Stimulated activated CD8-positive, alpha-beta memory T cell treated with anti-CD3 and anti-CD28 coated beads, Interleukin-12 subunit alpha, Interleukin-12 subunit beta, amount 100 ng/mL, for 1 hour (primary cell): Measurements from ENCODE around the gene UBE2G1.

Experiments
- DNase-seq: peaks from one replicate; pipeline ENCODE4 v3.0.0-alpha.2; 2020; ENCODE audit warnings: low read depth

The UBE2G1 gene

DNA sequence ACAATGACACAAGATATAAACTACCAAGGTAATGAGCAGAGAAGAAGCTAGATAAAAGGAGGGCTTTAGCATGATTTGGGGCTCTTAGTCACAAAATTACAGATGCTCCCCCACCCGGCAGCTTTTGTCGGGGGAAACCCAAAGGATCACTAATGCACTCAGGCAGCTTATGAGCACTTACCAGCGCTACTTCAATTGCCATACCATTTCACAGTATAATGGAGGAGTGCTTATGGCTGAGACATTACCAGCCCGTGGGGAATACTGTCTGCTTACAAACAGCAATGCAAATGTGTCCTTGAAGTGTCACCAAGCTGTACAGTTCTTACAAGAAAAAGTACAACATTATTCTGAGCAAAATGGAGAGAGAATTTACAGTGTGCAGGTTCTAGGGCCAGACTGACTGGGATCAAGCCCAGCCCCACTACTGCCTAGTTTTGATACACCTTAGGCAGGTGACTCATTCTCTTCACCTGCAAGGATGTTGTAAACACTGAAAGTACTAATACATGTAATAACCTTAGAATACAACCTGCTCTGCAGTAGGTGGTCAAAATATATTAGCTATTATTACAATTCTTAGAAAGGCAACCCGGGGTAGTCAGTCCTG, 119.0 kb downstream of the UBE2G1 start:
- DNase-seq, result no peak

DNA sequence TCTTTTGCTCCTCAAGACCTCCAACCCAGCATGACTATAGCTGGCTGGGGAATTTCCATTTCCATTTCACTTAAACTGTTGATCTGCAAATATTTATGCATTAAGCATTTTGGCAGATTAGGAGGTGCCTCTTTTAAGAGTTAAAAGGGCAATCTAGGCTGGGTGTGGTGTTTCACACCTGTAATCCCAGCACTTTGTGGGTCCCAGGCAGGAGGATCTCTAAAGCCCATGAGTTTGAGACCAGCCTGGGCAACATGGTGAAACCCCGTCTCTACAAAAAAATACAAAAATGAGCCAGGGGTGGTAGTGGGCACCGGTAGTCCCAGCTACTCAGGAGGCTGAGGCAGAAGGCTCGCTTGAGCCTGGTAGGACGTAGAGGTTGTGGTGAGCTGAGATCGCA, 119.8 kb downstream of the UBE2G1 start:
- DNase-seq, result no peak

DNA sequence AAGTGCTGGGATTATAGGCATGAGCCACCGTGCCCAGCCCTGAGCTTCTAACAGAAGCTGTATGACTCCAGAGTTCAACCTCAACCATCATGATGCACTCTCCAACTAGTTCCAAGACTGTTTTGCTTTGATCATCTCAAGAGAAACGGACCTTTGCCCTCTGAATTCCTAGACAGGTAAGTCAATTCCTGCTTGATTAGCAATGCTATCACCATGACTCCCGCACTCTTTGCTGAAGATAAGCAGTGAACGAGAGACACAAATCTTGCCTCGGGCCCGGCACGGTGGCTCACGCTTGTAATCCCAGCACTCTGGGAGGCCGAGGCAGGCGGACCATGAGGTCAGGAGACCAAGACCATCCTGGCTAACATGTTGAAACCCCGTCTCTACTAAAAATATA, 124.9 kb downstream of the UBE2G1 start:
- no peak for DNase-seq

DNA sequence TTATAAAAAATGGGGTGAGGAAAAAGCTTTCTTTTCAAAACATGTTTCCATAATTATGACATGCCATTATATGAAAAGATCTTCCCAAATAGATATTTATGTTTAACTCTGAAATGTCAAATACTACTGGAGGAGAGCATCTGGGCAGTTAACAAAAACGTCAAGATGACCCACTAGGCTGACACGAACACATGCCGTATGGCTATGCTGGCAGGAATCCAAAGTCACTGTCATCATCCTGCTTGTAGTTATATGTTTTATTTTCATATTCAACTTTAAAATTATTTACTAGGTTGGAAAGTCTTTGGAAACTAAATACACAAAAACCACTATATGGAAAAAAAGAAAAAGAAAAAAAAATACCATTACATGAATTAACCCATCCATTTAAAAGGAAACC, 130.0 kb downstream of the UBE2G1 start:
- DNase-seq, result no peak

DNA sequence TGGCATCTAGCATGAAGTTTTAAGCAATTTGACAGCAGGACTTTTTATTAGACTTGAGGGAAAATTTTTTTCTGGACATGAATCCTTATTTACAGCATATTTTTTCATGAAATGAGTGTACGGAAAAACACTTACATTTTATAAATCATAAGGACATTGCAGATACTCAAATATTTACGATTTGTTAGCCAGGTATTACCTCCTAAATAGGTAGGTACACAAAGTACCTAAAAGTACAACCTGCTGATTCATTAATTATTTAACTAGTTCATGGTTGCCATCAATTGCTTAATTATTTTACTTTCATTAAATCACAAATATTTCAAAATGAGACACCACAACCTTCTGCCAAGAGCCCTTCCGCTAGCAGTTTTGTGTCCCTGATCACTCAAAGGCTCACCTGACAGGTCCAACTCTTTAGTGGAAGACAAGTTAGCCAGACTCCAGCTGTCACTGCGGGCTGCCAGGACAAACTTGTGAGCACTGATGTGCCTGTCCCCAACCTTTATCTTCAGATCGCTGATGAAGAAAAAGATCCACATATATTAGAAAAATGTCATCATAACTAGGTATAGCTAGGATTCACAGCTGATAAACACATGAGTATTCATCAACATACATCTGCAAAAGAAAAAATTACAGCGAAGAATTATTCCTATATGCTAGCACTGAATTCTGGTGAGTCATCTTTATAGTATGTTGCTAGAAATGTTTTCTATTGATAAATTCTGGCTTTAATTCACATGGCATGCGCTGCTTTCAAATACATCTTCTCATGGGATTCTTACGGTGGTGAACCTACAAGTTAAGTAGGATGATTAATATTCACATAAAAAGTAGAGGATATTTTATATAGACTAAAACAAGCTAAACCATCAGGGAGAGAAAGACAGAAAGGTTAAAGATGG, 130.8 kb downstream of the UBE2G1 start:
- no peak for DNase-seq

DNA sequence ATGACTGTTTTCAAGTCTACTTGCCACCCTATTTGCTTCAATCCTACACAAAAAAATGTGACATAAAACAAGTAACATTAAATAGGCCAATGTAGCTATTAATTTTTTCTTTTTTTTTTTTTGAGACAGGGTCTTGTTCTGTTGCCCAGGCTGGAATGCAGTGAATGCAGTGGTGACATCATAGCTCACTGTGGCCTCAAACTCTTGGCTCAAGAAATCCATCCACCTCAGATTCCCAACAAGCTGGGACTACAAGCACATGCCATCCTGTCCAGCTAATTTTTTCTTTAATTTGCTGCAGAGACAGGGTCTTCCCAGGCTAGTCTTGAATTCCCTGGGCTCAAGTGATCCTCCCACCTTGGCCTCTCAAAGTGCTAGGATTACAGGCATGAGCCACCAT, 132.1 kb downstream of the UBE2G1 start:
- DNase-seq, result no peak

DNA sequence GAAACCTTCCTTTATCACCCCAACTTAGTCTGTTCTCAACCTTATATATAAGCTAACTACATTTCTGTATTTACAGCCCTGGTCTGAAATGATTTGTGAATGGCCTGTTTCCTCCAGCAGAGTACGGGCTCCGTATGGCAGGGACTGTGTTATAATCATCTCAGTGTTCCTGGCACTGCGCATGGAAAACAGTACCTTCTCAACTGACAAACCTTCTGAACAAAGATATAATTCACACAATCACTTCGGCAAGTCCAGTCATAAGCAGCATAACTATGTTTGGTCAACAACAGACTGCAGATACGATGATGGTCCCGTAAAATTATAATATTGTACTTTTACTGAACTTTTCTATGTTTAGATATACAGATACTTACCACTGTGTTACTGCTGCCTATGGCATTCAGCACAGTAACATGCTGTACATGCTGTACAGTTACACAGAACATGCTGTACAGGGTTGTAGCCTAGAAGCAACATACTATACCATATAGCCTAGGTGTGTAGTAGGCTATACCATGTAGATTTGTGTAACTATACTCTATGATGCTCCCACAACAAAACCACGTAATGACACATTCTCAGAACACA, 132.7 kb downstream of the UBE2G1 start:
- DNase-seq, result no peak

DNA sequence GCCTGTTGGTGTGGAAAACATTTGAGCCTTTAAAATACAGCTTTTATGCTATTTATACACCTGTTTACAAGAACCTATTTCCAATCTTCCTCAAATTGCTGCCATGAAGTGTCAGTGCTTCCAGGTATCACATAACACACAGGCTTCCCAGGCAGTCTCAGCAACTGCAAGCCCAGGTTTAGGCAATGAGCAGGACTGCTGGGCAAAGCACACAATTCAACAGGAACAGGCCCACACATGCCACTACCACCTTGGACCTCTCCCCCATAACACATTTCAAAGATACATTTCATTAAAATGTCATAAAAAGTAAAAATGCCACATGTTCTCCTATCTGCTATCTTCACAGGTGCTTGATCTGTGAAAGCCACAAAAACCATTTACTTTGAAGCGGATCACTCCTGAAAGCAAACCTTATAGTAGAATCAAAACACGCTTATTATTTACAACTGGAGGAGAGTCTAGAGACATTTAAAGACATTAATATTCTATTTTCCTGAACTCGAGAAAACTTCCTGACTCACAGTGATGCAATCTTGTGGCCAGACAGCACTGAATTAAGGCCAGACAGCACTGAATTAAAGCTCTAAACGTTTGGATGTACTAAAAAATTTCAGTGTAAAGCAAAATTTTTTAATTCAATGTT, 134.2 kb downstream of the UBE2G1 start:
- DNase-seq, result no peak

DNA sequence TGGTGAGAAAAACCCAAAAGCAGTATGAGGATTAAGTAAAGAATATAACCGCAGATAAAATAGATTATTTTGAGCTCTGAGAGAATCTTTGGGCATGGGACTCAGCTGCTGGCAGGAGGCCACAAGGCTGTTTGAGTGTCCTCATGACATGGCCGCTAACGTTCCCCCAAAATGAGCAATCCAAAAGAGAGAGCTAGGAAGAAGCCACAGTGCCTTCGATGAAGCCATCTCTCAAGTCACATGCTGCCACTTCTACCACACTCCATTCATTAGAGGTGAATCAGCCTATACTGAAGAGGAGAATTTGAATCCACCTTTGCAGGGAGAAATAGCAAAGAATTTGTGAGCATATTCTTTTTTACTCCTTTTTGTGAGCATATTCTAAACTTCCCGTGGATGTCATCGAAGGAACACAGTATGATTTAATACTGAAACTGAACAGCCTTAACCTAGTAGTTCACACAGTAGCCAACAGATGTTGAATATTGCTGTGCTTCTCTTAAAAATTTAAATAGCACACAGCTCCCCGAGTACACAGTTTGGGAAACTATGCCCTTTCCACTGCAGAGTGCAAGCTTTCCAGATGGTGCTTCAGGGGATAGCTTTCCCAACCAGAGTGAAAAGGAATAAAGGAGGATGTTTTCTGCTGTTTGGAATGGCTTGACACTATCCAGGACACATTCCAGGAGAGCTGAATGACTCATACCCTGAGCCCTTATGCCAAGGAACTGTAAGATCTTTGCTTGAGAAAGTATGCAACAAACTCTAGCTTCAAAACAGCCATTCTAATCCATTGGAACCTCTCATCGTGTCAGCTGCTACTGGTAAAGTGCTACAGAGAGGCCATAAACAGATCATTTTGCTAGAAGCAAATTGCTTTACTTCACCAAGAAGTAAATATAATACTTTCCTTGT, 136.6 kb downstream of the UBE2G1 start:
- DNase-seq, result no peak

DNA sequence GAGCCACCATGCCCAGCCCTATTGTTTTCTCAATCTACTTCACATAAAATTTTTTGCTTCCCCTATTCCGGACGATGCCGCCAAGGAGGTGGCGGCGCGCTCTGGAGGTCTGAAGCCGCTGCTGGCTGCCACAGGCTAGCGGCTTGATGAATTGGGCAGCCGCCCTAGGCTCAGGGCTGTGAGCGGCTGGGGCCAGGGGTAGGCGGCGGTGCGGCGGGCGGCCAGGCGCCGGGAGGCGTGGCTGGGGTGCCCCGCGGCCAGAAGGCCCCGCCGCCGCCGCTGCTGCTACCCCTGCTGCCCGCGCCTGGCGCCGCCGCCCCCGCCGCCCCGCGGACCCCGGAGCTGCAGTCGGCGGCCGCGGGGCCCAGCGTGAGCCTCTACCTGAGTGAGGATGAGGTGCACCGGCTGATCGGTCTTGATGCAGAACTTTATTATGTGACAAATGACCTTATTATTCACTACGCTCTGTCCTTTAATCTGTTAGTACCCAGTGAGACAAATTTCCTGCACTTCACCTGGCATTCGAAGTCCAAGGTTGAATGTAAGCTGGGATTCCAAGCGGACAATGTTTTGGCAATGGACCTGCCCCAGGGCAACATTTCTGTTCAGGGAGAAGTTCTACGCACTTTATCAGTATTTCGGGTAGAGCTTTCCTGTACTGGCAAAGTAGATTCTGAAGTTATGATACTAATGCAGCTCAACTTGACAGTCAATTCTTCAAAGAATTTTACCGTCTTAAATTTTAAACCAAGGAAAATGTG, 144.4 kb downstream of the UBE2G1 start:
- no peak for DNase-seq

DNA sequence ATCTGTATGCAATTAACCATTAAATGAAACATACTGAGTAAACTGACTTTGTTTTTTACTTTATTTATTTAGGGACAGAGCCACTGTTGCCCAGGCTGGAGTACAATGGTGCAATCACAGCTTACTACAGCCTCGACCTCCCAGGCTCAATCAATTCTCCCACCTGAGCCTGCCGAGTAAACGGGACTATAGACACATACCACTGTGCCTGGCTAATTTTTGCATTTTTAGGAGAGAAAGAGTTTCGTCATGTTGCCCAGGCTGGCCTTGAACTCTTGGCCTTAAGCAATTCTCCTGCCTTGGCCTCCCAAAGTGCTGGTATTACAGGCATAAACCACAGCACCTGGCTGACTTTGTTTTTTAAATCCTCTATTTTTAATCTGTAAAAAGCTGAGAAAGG, 145.3 kb downstream of the UBE2G1 start:
- no peak for DNase-seq

DNA sequence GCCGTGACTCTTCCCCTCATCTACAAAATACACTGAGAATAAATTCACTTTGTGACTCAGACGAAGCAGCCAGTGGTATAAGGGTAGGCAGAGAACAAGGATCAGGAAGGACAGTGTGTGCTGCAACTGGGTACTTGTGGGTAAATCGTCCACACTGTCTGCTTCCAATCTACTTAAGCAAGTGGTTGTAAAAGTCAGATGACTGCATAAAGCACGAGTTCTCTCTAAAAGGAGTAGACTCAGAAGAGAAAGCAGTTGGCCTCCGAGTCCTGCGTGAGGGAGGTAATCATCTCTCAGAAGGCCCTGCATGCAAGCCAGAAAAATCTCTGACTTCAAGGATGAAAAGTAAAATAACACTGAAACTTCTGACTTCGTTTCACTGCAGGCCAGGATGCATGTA, 145.8 kb downstream of the UBE2G1 start:
- DNase-seq, result no peak
